GM12891 (cell line): ENCODE results near the gene PPP2R1A.

Experiments used
- POLR2A ChIP-seq: IDR thresholded peaks from 2 replicates; pipeline ENCODE4 v1.6.1; 2011; ENCODE audit warnings: low read depth, low read length, control low read depth
- POLR2AphosphoS5 ChIP-seq: IDR thresholded peaks from 2 replicates; pipeline ENCODE4 v1.6.1; 2011; ENCODE audit warnings: low read depth, low read length, control low read depth
- POU2F2 ChIP-seq: IDR thresholded peaks from 2 replicates; pipeline ENCODE4 v1.6.1; 2011; ENCODE audit warnings: low read depth, mild to moderate bottlenecking, control low read depth, low read length, moderate library complexity

DNA sequence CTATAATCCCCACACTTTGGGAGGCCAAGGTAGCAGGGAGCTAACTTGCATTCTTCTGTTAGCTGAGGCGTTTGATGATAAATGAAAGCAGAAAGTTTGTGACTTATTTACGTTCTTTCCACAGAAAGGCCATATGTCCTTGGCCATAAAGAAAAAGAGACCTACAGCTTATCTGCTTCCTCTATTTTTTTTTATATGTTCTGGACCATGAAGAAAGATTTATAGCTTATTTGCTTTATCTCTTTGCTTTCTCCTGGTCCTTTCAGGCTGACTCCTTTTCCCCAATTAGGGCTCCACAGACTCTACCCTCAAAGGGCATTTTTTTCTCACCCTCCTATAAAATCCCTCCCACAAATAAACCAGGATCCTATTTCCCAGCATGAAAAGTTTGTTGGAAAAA, 48.6 kb upstream of the PPP2R1A start:
- TF ChIP-seq POLR2A (no peak), POLR2AphosphoS5 (no peak), POU2F2 (no peak)
